OCI-LY1 (cell line): ENCODE results near the gene HDDC2.

ENCODE experiments used
- H2AFZ ChIP-seq: fragments of 200-600 bp; sonication (generic), shearing (Covaris generic); 2 replicates; pipeline ENCODE4 v1.6.0; 2014; ENCODE audit warnings: antibody characterized with exemption, mild to moderate bottlenecking, low read length
- H3F3A ChIP-seq: fragments of 200-600 bp; sonication (generic), shearing (Covaris generic); 2 replicates; pipeline ENCODE4 v1.6.0; 2014; ENCODE audit warnings: mild to moderate bottlenecking, antibody characterized with exemption, low read length, moderate library complexity; ENCODE audit not compliant: insufficient read depth
- H3K27ac ChIP-seq: fragments of 200-600 bp; sonication (generic); 2 replicates; pipeline ENCODE4 v1.5.1; 2014; ENCODE audit warnings: low read length, mixed run types, mild to moderate bottlenecking, low read depth; ENCODE audit not compliant: poor library complexity, severe bottlenecking
- H3K27me3 ChIP-seq: fragments of 200-600 bp; sonication (generic); 2 replicates; pipeline ENCODE4 v1.6.0; 2014; ENCODE audit warnings: antibody characterized with exemption, mild to moderate bottlenecking, low read length, moderate library complexity; ENCODE audit not compliant: insufficient read depth
- H3K36me3 ChIP-seq: fragments of 200-600 bp; sonication (generic); 2 replicates; pipeline ENCODE4 v1.6.1; 2014; ENCODE audit warnings: mild to moderate bottlenecking, antibody characterized with exemption, low read length, moderate library complexity, mixed read lengths; ENCODE audit not compliant: insufficient read depth
- H3K4me1 ChIP-seq: fragments of 200-600 bp; sonication (generic); 2 replicates; pipeline ENCODE4 v1.5.1; 2014; ENCODE audit warnings: mild to moderate bottlenecking, low read length, moderate library complexity; ENCODE audit not compliant: insufficient read depth, severe bottlenecking
- H3K4me2 ChIP-seq: fragments of 200-600 bp; sonication (generic), shearing (Covaris generic); 2 replicates; pipeline ENCODE4 v1.6.1; 2014; ENCODE audit warnings: low read length
- H3K4me3 ChIP-seq: fragments of 200-600 bp; sonication (generic); 2 replicates; pipeline ENCODE4 v1.5.1; 2014; ENCODE audit warnings: low read length, low read depth, mild to moderate bottlenecking, mixed read lengths; ENCODE audit not compliant: poor library complexity, severe bottlenecking
- H3K79me2 ChIP-seq: fragments of 200-600 bp; shearing (Covaris generic); 2 replicates; pipeline ENCODE4 v1.6.1; 2016; ENCODE audit warnings: mixed run types, low read length, mixed read lengths; ENCODE audit not compliant: insufficient read depth
- H3K9ac ChIP-seq: fragments of 200-600 bp; sonication (generic), shearing (Covaris generic); 2 replicates; pipeline ENCODE4 v1.6.1; 2014; ENCODE audit warnings: mild to moderate bottlenecking, low read length, mixed read lengths
- H3K9me2 ChIP-seq: fragments of 200-600 bp; sonication (generic), shearing (Covaris generic); 2 replicates; pipeline ENCODE4 v1.6.1; 2014; ENCODE audit warnings: low read depth, mild to moderate bottlenecking, low read length, mixed read lengths
- H3K9me3 ChIP-seq: fragments of 200-600 bp; shearing (Covaris generic); 2 replicates; pipeline ENCODE4 v1.6.1; 2014; ENCODE audit warnings: low read length, mixed read lengths
- H4K20me1 ChIP-seq: fragments of 200-600 bp; sonication (generic), shearing (Covaris generic); 2 replicates; pipeline ENCODE4 v1.6.0; 2016; ENCODE audit warnings: mild to moderate bottlenecking, low read length; ENCODE audit not compliant: insufficient read depth
- CTCF ChIP-seq: fragments of 200-600 bp; sonication (generic), shearing (Covaris generic); IDR thresholded peaks from 2 replicates; pipeline ENCODE4 v1.5.1; 2017; ENCODE audit warnings: mild to moderate bottlenecking, antibody characterized with exemption, low read length, moderate library complexity, mixed read lengths
- EZH2 ChIP-seq: fragments of 200-600 bp; sonication (generic), shearing (Covaris generic); IDR thresholded peaks from 2 replicates; pipeline ENCODE4 v1.8.0; 2017; ENCODE audit warnings: borderline replicate concordance, mixed run types, mild to moderate bottlenecking, antibody characterized with exemption, low read length, moderate library complexity, mixed read lengths

Gene HDDC2

GRCh38 chr6:125341460-125341859 lies 39.7 kb upstream of the HDDC2 start:
- Histone ChIP-seq H3K4me1 (peaks cover 18% of the 10 kb centered on the region), H3K27ac (no peak overlapping the region)
- TF ChIP-seq CTCF, result no peak
- TF ChIP-seq EZH2, result no peak

GRCh38 chr6:125340991-125341390 lies 39.2 kb upstream of the HDDC2 start:
- Histone ChIP-seq H3K9me3 (no peaks in the 10 kb centered on the region), H3K9me2 (no peaks in the 10 kb centered on the region), H3K9ac (no peak overlapping the region), H3K4me1 (peaks cover 14% of the 10 kb centered on the region), H3F3A (no peaks in the 10 kb centered on the region), H3K36me3 (no peaks in the 10 kb centered on the region), H3K27ac (no peak overlapping the region), H3K27me3 (no peaks in the 10 kb centered on the region), H2AFZ (no peak overlapping the region), H3K79me2 (no peaks in the 10 kb centered on the region), H3K4me3 (no peak overlapping the region), H4K20me1 (no peaks in the 10 kb centered on the region), H3K4me2 (no peak overlapping the region)
- TF ChIP-seq EZH2 (no peak), CTCF (no peak)

More at GRCh38 chr6:125341460-125341859, 39.7 kb upstream of the HDDC2 start:
- Histone ChIP-seq H3K9me3 (no peaks in the 10 kb centered on the region), H3K79me2 (no peaks in the 10 kb centered on the region), H3F3A (no peaks in the 10 kb centered on the region), H3K27me3 (no peaks in the 10 kb centered on the region), H3K36me3 (no peaks in the 10 kb centered on the region), H3K4me2 (no peak overlapping the region), H3K9me2 (no peaks in the 10 kb centered on the region), H2AFZ (no peak overlapping the region), H4K20me1 (no peaks in the 10 kb centered on the region), H3K4me3 (no peak overlapping the region), H3K9ac (no peak overlapping the region)

GRCh38 chr6:125340175-125340835 lies 38.5 kb upstream of the HDDC2 start:
- Histone ChIP-seq H3K36me3 (no peaks in the 10 kb centered on the region), H2AFZ (no peak overlapping the region), H3K4me1 (peaks cover 7% of the 10 kb centered on the region), H3K9ac (no peak overlapping the region), H3K27ac (no peak overlapping the region), H3K4me3 (no peak overlapping the region), H4K20me1 (no peaks in the 10 kb centered on the region), H3K79me2 (no peaks in the 10 kb centered on the region), H3K4me2 (no peak overlapping the region), H3K9me2 (no peaks in the 10 kb centered on the region), H3K9me3 (no peaks in the 10 kb centered on the region), H3F3A (no peaks in the 10 kb centered on the region), H3K27me3 (no peaks in the 10 kb centered on the region)
- no peak for TF ChIP-seq EZH2
- no peak for TF ChIP-seq CTCF
